CD4-positive, alpha-beta T cell treated with Interferon gamma for 1 hour (primary cell): ENCODE data around the gene NAB1.
"Not testable (repeated sequence)": the region's sequence is repeated elsewhere in the genome, so short reads cannot be mapped to it uniquely, and the experiment has no call there.

Experiments used
- DNase-seq: peaks from one replicate; pipeline ENCODE4 v3.0.0-alpha.2; 2020

The NAB1 gene

GRCh38 chr2:190674966-190675650, 26.2 kb downstream of the NAB1 start:
- no peak for DNase-seq

- no peak for DNase-seq
Observed at GRCh38 chr2:190677255-190677654, 28.4 kb downstream of the NAB1 start.

- no peak for DNase-seq
Observed at GRCh38 chr2:190678444-190679162, 29.7 kb downstream of the NAB1 start.

GRCh38 chr2:190679391-190679790, 30.5 kb downstream of the NAB1 start:
- no peak for DNase-seq

- DNase-seq = peak; percentile 61
Observed at GRCh38 chr2:190679813-190680591, 31.1 kb downstream of the NAB1 start.

- no peak for DNase-seq
Observed at GRCh38 chr2:190682168-190682567, 33.3 kb downstream of the NAB1 start.

- no peak for DNase-seq
Observed at GRCh38 chr2:190683802-190684201, 34.9 kb downstream of the NAB1 start.

- no peak for DNase-seq
Observed at GRCh38 chr2:190684931-190685330, 36.0 kb downstream of the NAB1 start.

- DNase-seq = no peak
Observed at GRCh38 chr2:190685333-190685732, 36.5 kb downstream of the NAB1 start.

GRCh38 chr2:190693533-190694232, 44.8 kb downstream of the NAB1 start:
- no peak for DNase-seq

GRCh38 chr2:190694479-190694878, 45.6 kb downstream of the NAB1 start:
- DNase-seq = no peak

- no peak for DNase-seq
Observed at GRCh38 chr2:190695739-190696138, 46.9 kb downstream of the NAB1 start.

- no peak for DNase-seq
Observed at GRCh38 chr2:190696792-190697398, 48.0 kb downstream of the NAB1 start.

- DNase-seq = no peak
Observed at GRCh38 chr2:190697421-190697820, 48.5 kb downstream of the NAB1 start.

GRCh38 chr2:190698895-190699294, 50.0 kb downstream of the NAB1 start:
- DNase-seq = no peak

- DNase-seq = no peak
Observed at GRCh38 chr2:190701586-190701985, 52.7 kb downstream of the NAB1 start.

- DNase-seq = no peak
Observed at GRCh38 chr2:190705280-190705679, 56.4 kb downstream of the NAB1 start.

- no peak for DNase-seq
Observed at GRCh38 chr2:190707726-190708125, 58.8 kb downstream of the NAB1 start.

- DNase-seq = not testable (repeated sequence)
Observed at GRCh38 chr2:190708650-190709049, 59.8 kb downstream of the NAB1 start.

- no peak for DNase-seq
Observed at GRCh38 chr2:190711069-190711468, 62.2 kb downstream of the NAB1 start.

- DNase-seq = no peak
Observed at GRCh38 chr2:190713471-190713870, 64.6 kb downstream of the NAB1 start.

- DNase-seq = no peak
Observed at GRCh38 chr2:190714958-190715357, 66.1 kb downstream of the NAB1 start.
